GM18520 (cell line): ENCODE measurements around the gene DEFB116.
"Not testable (repeated sequence)": the region's sequence is repeated elsewhere in the genome, so short reads cannot be mapped to it uniquely, and the experiment has no call there.

ENCODE experiments used
- ATAC-seq: cut with Tn5 transposase; IDR thresholded peaks from one replicate; pipeline ENCODE4 v1.9.1; 2021; ENCODE audit not compliant: unreplicated experiment

Gene DEFB116

GRCh38 chr20:31308535-31309162 lies at the start of gene DEFB116:
DEFB116 (minus strand) TSS chr20:31308585; CDS start chr20:31308585, 0 bp downstream.
- ATAC-seq = no peak

GRCh38 chr20:31355981-31356380 lies 47.6 kb upstream of the DEFB116 start:
- ATAC-seq = no peak

- no peak for ATAC-seq
Observed at GRCh38 chr20:31341470-31341869, 33.1 kb upstream of the DEFB116 start.

DNA sequence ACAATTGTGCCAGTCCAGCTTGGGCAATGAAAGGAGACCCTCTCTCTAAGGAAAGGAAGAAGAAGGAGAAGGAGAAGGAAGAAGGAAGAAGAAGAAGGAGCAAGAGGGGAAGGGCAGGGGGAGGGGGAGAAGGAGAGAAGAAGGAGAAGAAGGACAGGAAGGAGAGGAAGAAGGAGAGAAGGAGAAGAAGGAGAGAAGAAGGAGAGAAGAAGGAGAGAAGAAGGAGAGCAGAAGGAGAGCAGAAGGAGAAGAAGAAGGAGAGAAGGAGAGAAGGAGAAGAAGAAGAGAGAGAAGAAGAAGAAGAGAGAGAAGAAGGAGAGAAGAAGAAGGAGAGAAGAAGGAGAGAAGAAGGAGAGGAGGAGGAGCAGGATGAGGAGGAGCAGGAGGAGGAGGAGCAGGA lies 22.5 kb upstream of the DEFB116 start:
- ATAC-seq = no peak

- no peak for ATAC-seq
Observed at GRCh38 chr20:31322504-31322903, 14.1 kb upstream of the DEFB116 start.

DNA sequence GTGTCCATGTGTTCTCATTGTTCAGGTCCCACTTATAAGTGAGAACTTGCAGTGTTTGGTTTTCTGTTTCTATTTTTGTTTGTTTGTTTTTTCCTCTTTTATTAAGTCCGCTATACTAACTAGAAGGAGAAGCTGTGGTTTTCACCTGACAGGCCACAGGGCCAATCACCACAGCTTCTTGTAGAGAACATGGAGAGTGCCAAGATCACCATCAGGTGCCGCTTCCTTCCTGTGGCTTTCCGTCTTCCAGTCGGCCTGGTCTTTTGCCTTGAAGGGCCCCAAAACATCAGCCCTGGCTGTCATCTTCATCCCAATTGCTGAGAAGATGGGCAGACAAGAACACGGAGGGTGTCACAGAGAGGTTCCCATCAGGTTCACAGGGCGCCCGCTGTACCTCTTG lies 23.4 kb downstream of the DEFB116 start:
- not testable (repeated sequence) for ATAC-seq

DNA sequence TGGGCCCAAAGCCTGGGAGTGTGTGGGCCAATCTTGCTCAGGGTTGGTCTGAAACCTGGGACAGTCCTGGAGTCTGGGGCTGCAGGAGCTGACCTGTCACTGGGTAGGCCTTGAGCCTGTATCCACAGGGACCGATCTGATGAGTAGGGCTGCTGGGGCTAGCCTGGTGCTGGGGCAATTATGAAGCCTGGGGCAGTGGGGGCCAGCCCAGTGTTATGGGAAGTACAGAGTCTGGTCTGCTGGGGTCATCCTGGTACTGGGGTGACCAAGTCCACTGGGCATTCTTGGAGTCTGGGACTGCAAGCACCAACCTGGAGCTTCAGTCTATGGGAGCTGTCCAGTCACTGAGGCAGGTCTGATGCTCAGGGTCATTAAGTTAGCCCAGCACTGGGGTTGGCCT lies 30.2 kb downstream of the DEFB116 start:
- no peak for ATAC-seq

DNA sequence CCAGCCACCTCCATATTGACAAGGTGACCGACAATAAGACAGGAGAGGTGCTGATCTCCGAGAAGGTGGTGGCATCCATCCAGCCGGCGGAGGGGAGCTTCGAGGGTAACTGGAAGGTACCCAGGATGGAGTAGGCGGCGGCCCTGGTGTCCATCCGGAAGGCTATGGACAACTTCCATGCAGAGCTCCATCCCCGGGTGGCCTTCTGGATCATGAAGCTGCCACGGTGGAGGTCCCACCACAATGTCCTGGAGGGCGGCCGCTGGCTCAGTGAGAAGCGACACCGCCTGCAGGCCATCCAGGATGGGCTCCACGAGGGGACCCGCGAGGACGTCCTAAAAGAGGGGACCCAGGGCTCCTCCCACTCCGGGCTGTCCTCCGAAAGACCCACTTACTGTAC lies 33.9 kb downstream of the DEFB116 start:
- no peak for ATAC-seq

DNA sequence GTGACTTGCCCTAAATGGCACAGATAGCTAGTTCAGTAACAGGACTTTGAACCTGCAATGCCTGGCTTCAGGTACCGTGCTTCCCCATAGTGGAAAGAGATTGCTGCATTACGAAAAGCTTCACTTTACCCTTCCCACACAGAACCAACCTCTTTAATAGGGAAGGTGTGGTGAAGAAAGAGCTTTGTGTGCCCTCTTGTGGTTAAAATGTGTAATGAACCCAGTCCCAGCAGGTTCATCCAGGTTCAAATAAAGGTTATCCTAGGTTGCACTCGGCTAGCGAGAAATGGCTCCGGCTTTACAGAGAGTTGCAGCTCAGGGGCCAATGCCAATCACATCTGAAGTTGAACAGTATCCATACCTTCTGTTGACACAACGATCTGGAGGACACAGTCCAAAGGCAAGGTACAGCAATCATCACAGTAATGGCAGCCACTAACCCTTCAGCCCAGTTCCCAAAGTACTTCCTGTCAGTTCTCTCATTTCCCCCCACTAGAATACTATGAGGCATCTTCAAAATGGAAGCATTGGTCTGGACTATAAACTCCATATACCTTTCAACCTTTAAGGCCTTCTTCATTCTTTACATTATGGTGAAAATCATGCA lies 48.0 kb downstream of the DEFB116 start:
- ATAC-seq = no peak

DNA sequence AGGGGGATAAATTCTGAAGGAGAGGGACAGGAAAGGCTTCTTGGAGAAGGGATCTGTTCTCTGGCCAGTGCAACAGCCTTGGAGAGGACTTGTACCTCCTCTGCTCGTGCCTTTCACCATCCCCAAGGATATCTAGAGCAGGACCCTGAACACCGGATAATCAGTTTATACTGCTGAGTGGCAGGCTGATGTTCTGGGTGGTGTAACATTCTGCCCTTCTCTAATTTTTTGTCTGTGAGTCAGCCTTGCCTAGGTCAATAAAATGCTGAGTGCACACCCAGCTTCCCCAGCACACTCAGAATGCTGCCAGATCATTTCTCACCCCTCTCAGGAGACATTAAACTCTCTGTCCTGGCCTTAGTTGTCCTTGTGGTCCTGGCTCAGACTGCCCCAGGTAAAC lies 51.0 kb downstream of the DEFB116 start, which contains the start of gene DEFB115:
TSS of gene DEFB115 (plus strand) at position 301 of the 400 bp plus-strand sequence. CDS start at position 301, 0 bp downstream.
- no peak for ATAC-seq

DNA sequence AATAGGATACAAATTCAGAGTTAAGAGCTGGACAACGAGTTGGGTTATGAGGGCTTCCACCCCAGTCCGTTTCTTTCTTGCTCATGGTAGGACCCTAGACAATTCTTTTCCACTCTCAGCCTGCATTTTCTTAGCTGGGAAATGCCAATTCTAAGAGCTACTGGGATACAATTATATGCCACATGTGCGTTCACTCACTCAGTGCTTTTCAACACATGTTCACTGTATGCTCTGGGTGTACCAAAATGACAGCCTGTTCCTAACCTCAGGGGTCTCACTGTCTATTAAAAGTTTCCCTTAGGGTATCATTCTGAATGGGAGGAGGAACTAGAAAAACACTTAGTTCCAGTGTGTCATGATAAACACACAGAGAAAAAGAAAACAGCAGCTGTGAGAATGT lies 51.4 kb downstream of the DEFB116 start:
- ATAC-seq = no peak
